Sigmoid colon (tissue), 7 donors: ENCODE measurements around the gene F8. TPM values are rescaled to one million over a fixed set of nuclear protein-coding genes. Genes with fewer than 3 reads are reported as not detected.

Experiments used
- DNase-seq: peaks from one replicate; pipeline ENCODE4 v3.0.0-alpha.2; 2019
- H3K27ac ChIP-seq, 4 donors: fragments of 200-600 bp; sonication (generic); one replicate each; pipeline ENCODE4 v1.5.1; 2016 to 2019; ENCODE audit warnings: mild to moderate bottlenecking in 1 of 4
- H3K27me3 ChIP-seq, 3 donors: fragments of 200-600 bp; sonication (generic); one replicate each; pipeline ENCODE4 v1.5.1; 2019; ENCODE audit warnings: mild to moderate bottlenecking in 1 of 3
- H3K36me3 ChIP-seq, 4 donors: fragments of 200-600 bp; sonication (generic); one replicate each; pipeline ENCODE4 v1.5.1; 2016 to 2019
- H3K4me1 ChIP-seq, 4 donors: fragments of 200-600 bp; sonication (generic); one replicate each; pipeline ENCODE4 v1.5.1; 2017 to 2019
- H3K4me3 ChIP-seq, 4 donors: fragments of 200-600 bp; sonication (generic); one replicate each; pipeline ENCODE4 v1.5.1; 2017 to 2019; ENCODE audit warnings: mild to moderate bottlenecking in 2 of 4, moderate library complexity in 1 of 4
- H3K9me3 ChIP-seq, 4 donors: fragments of 200-600 bp in 3 of 4; sonication (generic) in 3 of 4; one replicate each; pipeline versions ENCODE4 v1.5.1 to v1.6.1; 2013 to 2019
- CTCF ChIP-seq, 4 experiments: fragments of 450-650 bp in 3 of 4; fragments of 200-600 bp in 1 of 4; IDR thresholded peaks; one replicate each; pipeline ENCODE4 v1.5.1; 2016 to 2019; ENCODE audit warnings: antibody characterized with exemption in 4 of 4, mild to moderate bottlenecking in 3 of 4, moderate library complexity in 2 of 4
- EP300 ChIP-seq, 4 donors: sonication (generic); formaldehyde crosslinking; IDR thresholded peaks; one replicate each; pipeline ENCODE4 v1.6.1; 2017; ENCODE audit warnings: antibody characterized with exemption in 4 of 4
- POLR2A ChIP-seq, 2 donors: fragments of 450-650 bp; IDR thresholded peaks; one replicate each; pipeline ENCODE4 v1.6.1; 2016; ENCODE audit warnings: antibody characterized with exemption in 2 of 2, mild to moderate bottlenecking in 2 of 2, moderate library complexity in 2 of 2
- POLR2AphosphoS5 ChIP-seq, 4 donors: sonication (generic); formaldehyde crosslinking; IDR thresholded peaks; one replicate each; pipeline ENCODE4 v1.6.1; 2017; ENCODE audit warnings: antibody characterized with exemption in 4 of 4
- WGBS, 2 donors: extraction: QIAGEN DNeasy Blood & Tissue Kit; methylation state at CpG; one replicate each; pipeline ENCODE4 v1.1.7; 2013; 5-methylcytosine and 5-hydroxymethylcytosine counted together
- intact Hi-C: fragments of 100-400 bp; cut with DNase I; formaldehyde crosslinking; loops from one replicate; pipeline ENCODE4 v1.15.1; 2023
- polyA plus RNA-seq, 3 donors: library from polyadenylated mRNA; stranded (reverse); fragments of 200-250 nt; gene quantifications; one replicate each; pipeline ENCODE4 v1.2.3, GENCODE V29; 2013
- total RNA-seq, 4 donors: library from RNA; depleted of rRNA; stranded (reverse); fragments of >200 nt; gene quantifications; one replicate each; pipeline ENCODE4 v1.1.0, GENCODE V29; 2016
- donor health status: healthy with polysubstance abuse.
- donor health status: Bipolar disorder and iron deficiency.
- donor health status: healthy.

F8 gene
- total and polyA plus RNA-seq, 7 donors, result 2.4 to 20.2 (median 10.0) TPM

DNA sequence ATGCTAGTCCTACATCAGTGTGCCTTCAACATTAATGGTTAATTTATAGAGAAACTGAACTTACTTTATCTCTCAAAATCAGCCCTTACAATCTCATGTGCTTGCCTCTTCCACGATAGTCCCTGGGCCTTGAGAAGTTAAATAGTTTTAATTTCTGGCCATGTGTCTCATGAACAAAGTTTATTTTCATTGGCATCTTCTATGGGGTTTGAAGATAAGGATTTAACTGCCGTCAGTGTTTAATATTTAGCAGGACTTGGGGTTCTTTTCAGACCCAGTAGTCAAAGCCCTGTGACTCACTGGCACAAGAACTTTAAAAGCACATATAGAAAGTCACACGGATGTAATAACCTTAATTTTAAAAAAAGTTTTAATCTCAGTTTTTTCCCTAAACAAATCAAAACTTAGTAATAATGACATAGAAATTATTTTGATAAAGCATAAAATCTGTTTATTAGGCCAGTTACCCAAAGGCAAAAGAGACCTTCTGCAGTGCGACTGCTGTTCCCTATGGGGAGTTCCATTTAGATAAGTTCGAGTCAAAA is 207.2 kb downstream of the F8 start:
- Histone ChIP-seq H3K4me1 (no peaks in the 10 kb centered on the region), H3K36me3 (no peaks in the 10 kb centered on the region), H3K9me3 (no peaks in the 10 kb centered on the region), H3K27ac (no peak overlapping the region), H3K4me3 (no peak overlapping the region), H3K27me3 (no peaks in the 10 kb centered on the region)
- DNase-seq, result no peak
- TF ChIP-seq CTCF (IDR thresholded peaks at IDR 0.05) (no peak), POLR2AphosphoS5 (IDR thresholded peaks at IDR 0.05) (no peak), POLR2A (IDR thresholded peaks at IDR 0.05) (no peak), EP300 (IDR thresholded peaks at IDR 0.05) (no peak)
- WGBS, 2 donors, result 34 to 73% methylated on average over 5 of the region's 5 CpGs
- intact Hi-C loops, result no loop called here

DNA sequence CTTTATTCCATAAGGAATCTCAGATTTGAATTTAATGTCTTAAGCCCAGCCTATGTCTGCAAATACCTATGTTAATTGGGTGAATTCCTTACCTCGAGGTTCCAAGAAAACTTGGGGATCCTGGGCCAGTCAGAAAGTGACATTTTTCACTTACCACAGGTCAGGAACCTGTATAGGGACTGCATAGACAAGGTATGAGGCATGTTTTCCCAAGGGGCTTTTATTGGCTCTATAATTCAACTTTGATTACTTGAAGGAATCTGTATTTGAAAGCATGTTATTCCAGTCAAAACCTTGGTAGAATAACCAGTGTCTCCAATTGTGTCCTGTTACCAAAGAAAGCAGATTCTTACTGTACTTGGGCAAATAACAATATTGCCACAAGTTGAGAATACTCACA is 208.7 kb downstream of the F8 start:
- no peak for TF ChIP-seq CTCF (IDR thresholded peaks at IDR 0.05)
- no peak for TF ChIP-seq POLR2AphosphoS5 (IDR thresholded peaks at IDR 0.05)
- no peak for TF ChIP-seq EP300 (IDR thresholded peaks at IDR 0.05)
- TF ChIP-seq POLR2A (IDR thresholded peaks at IDR 0.05), result no peak

DNA sequence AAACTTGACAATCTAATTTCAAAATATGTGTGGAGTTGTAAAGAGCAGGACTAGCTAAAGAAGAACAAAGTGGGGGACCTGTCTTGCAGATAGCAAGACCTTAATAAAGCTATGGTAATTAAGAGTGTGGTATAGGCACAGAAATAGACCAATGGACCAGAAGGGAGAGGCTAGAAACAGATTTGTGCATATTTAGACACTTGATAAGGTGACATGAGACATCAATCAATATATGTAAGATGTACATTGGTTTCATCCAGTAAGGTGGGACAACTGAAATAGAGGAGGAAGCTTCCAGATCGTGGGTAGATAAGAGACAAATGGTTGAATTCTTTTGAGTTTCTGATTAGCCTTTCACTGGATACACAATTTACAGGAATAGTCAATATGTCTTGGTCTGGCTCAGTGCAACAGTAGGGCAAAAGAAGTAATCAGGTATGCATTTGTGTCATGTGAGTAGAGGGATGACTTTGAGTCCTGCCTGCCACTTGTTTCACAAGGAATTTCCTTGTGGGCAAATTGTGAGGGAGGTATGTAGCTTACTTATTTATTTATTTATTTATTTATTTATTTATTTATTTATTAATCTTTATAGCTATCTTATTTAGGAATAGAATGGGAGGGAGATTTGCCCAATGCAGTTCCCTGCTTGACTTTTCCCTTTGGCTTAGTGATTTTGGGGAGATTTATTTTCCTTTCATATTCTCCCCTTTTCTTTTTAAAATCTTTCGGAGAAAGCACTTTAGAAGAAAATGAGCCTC is 210.0 kb downstream of the F8 start:
- H3K27me3 ChIP-seq, result no peaks in the 10 kb centered on the region

More for the DNA sequence above, 208.7 kb downstream of the F8 start:
- WGBS, 2 donors, result 46 to 70% methylated on average over 1 of the region's 1 CpG
- no peaks in the 10 kb centered on the region for H3K9me3 ChIP-seq
- H3K36me3 ChIP-seq, result no peaks in the 10 kb centered on the region
- no peak overlapping the region for H3K4me3 ChIP-seq
- DNase-seq, result no peak
- no peaks in the 10 kb centered on the region for H3K27me3 ChIP-seq
- intact Hi-C loops, result no loop called here
- no peak overlapping the region for H3K27ac ChIP-seq
- no peaks in the 10 kb centered on the region for H3K4me1 ChIP-seq

DNA sequence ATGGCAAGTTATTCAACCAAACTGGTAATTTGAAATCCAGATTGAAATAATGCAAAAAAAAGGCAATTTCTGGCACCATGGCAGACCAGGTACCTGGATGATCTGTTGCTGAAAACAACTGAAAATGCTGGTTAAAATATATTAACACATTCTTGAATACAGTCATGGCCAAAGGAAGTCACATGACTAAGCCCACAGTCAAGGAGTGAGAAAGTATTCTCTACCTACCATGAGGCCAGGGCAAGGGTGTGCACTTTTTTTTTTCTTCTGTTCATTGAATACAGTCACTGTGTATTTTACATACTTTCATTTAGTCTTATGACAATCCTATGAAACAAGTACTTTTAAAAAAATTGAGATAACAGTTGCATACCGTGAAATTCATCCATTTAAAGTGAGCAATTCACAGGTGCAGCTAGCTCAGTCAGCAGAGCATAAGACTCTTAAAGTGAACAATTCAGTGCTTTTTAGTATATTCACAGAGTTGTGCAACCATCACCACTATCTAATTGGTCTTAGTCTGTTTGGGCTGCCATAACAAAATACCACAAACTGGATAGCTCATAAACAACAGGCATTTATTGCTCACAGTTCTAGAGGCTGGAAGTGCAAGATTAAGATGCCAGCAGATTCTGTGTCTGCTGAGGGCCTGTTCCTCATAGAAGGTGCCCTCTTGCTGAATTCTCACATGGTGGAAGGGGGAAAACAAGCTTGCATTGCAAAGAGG is 212.4 kb downstream of the F8 start:
- TF ChIP-seq CTCF (IDR thresholded peaks at IDR 0.05) (no peak), EP300 (IDR thresholded peaks at IDR 0.05) (no peak), POLR2A (IDR thresholded peaks at IDR 0.05) (no peak), POLR2AphosphoS5 (IDR thresholded peaks at IDR 0.05) (no peak)
- peaks cover 0 to 5% (median 0%) of the 10 kb centered on the region in 4 donors for H3K4me1 ChIP-seq
- no peaks in the 10 kb centered on the region for H3K9me3 ChIP-seq
- no peak for DNase-seq
- no peaks in the 10 kb centered on the region for H3K27me3 ChIP-seq
- H3K4me3 ChIP-seq, result no peak overlapping the region
- H3K36me3 ChIP-seq, result no peaks in the 10 kb centered on the region
- WGBS, 2 donors, result 53 to 85% methylated on average over 1 of the region's 1 CpG
- intact Hi-C loops, result no loop called here
- H3K27ac ChIP-seq, result no peak overlapping the region

More for the DNA sequence above, 210.0 kb downstream of the F8 start:
- WGBS, 2 donors, result 92 to 96% methylated on average over 2 of the region's 2 CpGs
- DNase-seq, result no peak
- TF ChIP-seq POLR2AphosphoS5 (IDR thresholded peaks at IDR 0.05) (no peak), EP300 (IDR thresholded peaks at IDR 0.05) (no peak), POLR2A (IDR thresholded peaks at IDR 0.05) (no peak), CTCF (IDR thresholded peaks at IDR 0.05) (no peak)
- no peak overlapping the region for H3K4me3 ChIP-seq
- no peaks in the 10 kb centered on the region for H3K9me3 ChIP-seq
- no peaks in the 10 kb centered on the region for H3K4me1 ChIP-seq
- intact Hi-C loops, result no loop called here
- no peaks in the 10 kb centered on the region for H3K36me3 ChIP-seq
- H3K27ac ChIP-seq, result no peak overlapping the region
